Astrocyte (in vitro differentiated cells and primary cell): ENCODE results near the gene TGFB1I1. TPM values are rescaled to one million over a fixed set of nuclear protein-coding genes. Genes with fewer than 3 reads are reported as not detected.

Experiments used
- DNase-seq: peaks from one replicate; pipeline ENCODE4 v3.0.0-alpha.2; 2010; ENCODE audit warnings: low read depth
- FAIRE-seq: peaks from 2 replicates; lab custom pipeline; 2011; peaks lifted over from hg19 to GRCh38; lab: Jason Lieb, UNC
- H2AFZ ChIP-seq: 2 replicates; pipeline ENCODE4 v1.6.0; 2012; ENCODE audit warnings: low read depth, low read length, inconsistent platforms
- H3K27ac ChIP-seq: 2 replicates; pipeline ENCODE4 v1.5.1; 2011; ENCODE audit warnings: low read depth, low read length, inconsistent platforms
- H3K27me3 ChIP-seq: 2 replicates; pipeline ENCODE4 v1.6.0; 2011; ENCODE audit warnings: low read length, inconsistent platforms; ENCODE audit not compliant: insufficient read depth
- H3K36me3 ChIP-seq: 2 replicates; pipeline ENCODE4 v1.5.1; 2011; ENCODE audit warnings: low read length, inconsistent platforms; ENCODE audit not compliant: insufficient read depth
- H3K4me1 ChIP-seq: 2 replicates; pipeline ENCODE4 v1.5.1; 2011; ENCODE audit warnings: low read length, inconsistent platforms; ENCODE audit not compliant: insufficient read depth
- H3K4me2 ChIP-seq: 2 replicates; pipeline ENCODE4 v1.6.0; 2012; ENCODE audit warnings: low read length, inconsistent platforms
- H3K4me3 ChIP-seq: 2 replicates; pipeline ENCODE4 v1.5.1; 2011; ENCODE audit warnings: low read depth, mild to moderate bottlenecking, low read length, inconsistent platforms; ENCODE audit not compliant: insufficient read depth
- H3K79me2 ChIP-seq: 2 replicates; pipeline ENCODE4 v1.6.0; 2012; ENCODE audit warnings: mild to moderate bottlenecking, low read length, inconsistent platforms; ENCODE audit not compliant: insufficient read depth
- H3K9ac ChIP-seq: 2 replicates; pipeline ENCODE4 v1.6.0; 2012; ENCODE audit warnings: mild to moderate bottlenecking, low read length, inconsistent platforms
- H3K9me3 ChIP-seq: 2 replicates; pipeline ENCODE4 v1.5.1; 2012; ENCODE audit warnings: low read depth, mild to moderate bottlenecking, low read length, inconsistent platforms; ENCODE audit not compliant: insufficient read depth
- H4K20me1 ChIP-seq: 2 replicates; pipeline ENCODE4 v1.6.0; 2012; ENCODE audit warnings: low read length, inconsistent platforms; ENCODE audit not compliant: insufficient read depth
- H3K27ac Mint-ChIP-seq: one replicate; pipeline ENCODE4 v1.8.0; 2021; ENCODE audit warnings: mild to moderate bottlenecking, mixed read lengths; ENCODE audit not compliant: unreplicated experiment
- H3K27me3 Mint-ChIP-seq: one replicate; pipeline ENCODE4 v1.8.0; 2021; ENCODE audit warnings: low read depth, mixed read lengths; ENCODE audit not compliant: unreplicated experiment
- H3K36me3 Mint-ChIP-seq: one replicate; pipeline ENCODE4 v1.8.0; 2021; ENCODE audit warnings: low read depth, mixed read lengths; ENCODE audit not compliant: unreplicated experiment
- H3K4me1 Mint-ChIP-seq: one replicate; pipeline ENCODE4 v1.8.0; 2021; ENCODE audit warnings: low read depth, mixed read lengths; ENCODE audit not compliant: unreplicated experiment
- H3K4me3 Mint-ChIP-seq: one replicate; pipeline ENCODE4 v1.8.0; 2021; ENCODE audit warnings: mild to moderate bottlenecking, moderate library complexity, mixed read lengths; ENCODE audit not compliant: unreplicated experiment
- H3K9me3 Mint-ChIP-seq: one replicate; pipeline ENCODE4 v1.8.0; 2021; ENCODE audit warnings: mild to moderate bottlenecking, mixed read lengths; ENCODE audit not compliant: unreplicated experiment
- CTCF ChIP-seq: IDR thresholded peaks from 2 replicates; pipeline ENCODE4 v1.5.1; 2011; ENCODE audit warnings: low read depth, mild to moderate bottlenecking, inconsistent platforms, low read length, moderate library complexity; ENCODE audit not compliant: insufficient read depth
- EZH2 ChIP-seq: IDR thresholded peaks from 2 replicates; pipeline ENCODE4 v1.6.1; 2012; ENCODE audit warnings: mild to moderate bottlenecking, low read length, inconsistent platforms; ENCODE audit not compliant: insufficient read depth
- total RNA-seq: library from RNA; stranded (reverse); gene quantifications from 2 replicates; pipeline ENCODE4 v1.2.1, GENCODE V29; 2021

TGFB1I1 gene
- total RNA-seq, 1 donor from 2014 or later: 124 TPM

GRCh38 chr16:31458844-31459686 lies 12.9 kb upstream of the TGFB1I1 start, which contains the start of gene ARMC5:
ARMC5 (plus strand) TSS chr16:31459501; CDS start chr16:31459525, 24 bp downstream.
- H3K27ac Mint-ChIP-seq: peak within 1 kb of the TSS; percentile 95
- peak; percentile 16 for TF ChIP-seq CTCF
- TF ChIP-seq EZH2: no peak
- peak; percentile 97 for DNase-seq
- Histone ChIP-seq H2AFZ (peak within 1 kb of the TSS; percentile 94), H3K4me1 (peaks cover 37% of the 10 kb centered on the region), H3K4me2 (peak within 1 kb of the TSS; percentile 90), H3K36me3 (peaks cover 2% of the 10 kb centered on the region), H3K27me3 (no peaks in the 10 kb centered on the region), H3K79me2 (peaks cover 56% of the 10 kb centered on the region), H3K9me3 (no peaks in the 10 kb centered on the region), H3K27ac (peak within 1 kb of the TSS; percentile 99), H4K20me1 (peaks cover 36% of the 10 kb centered on the region), H3K9ac (peak within 1 kb of the TSS; percentile 97), H3K4me3 (peak within 1 kb of the TSS; percentile 77)
- H3K9me3 Mint-ChIP-seq: peaks cover 3% of the 10 kb centered on the region
- H3K4me3 Mint-ChIP-seq: peak within 1 kb of the TSS; percentile 89
- peaks cover 5% of the 10 kb centered on the region for H3K36me3 Mint-ChIP-seq
- H3K27me3 Mint-ChIP-seq: no peaks in the 10 kb centered on the region
- no peak for FAIRE-seq
- H3K4me1 Mint-ChIP-seq: peaks cover 25% of the 10 kb centered on the region

DNA sequence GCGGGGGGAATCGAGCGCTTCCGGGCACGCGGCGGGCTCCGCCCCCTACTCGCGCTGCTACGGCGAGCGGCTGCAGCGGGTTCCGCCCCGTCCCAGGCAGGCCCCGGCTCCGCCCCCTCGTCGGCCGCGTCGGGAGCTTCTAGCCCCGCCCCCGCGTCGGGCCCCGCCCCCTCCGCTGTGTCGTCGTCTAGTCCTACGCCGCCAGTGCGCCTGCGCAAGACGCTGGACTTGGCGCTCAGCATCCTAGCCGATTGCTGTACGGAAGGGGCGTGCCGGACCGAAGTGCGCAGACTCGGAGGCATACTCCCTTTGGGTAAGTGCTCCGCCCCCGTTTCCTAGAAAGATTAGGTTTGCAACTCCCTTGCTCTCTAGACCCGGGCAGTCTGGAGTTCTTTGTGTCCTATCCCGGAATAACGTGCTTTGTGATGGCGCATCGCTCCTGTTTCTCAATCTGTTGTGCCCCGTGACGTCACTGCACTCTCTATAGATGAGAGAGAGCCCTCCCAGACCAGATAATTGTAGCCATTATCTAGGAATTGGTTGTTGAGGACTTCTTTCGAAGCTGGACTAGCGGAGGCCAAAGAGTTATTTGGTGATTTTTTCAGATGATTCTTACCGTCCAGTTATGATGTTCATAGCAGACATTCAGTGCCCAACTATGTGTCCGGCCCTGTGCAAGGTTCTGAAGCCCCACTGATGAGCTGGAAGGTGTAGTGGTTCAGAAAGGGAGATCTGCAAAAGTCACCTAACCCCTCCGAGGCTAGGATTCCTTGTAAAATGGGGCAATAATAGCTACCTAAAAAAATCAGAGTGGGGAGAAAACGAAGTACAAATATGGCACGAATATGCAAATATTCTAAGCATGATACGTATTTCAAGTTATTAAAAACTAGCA lies 12.0 kb upstream of the TGFB1I1 start:
- peak overlapping the region; percentile 94 for H2AFZ ChIP-seq
- Mint-ChIP-seq H3K27me3 (no peaks in the 10 kb centered on the region), H3K9me3 (peaks cover 3% of the 10 kb centered on the region), H3K27ac (peak overlapping the region; percentile 95), H3K4me1 (peaks cover 23% of the 10 kb centered on the region), H3K36me3 (peaks cover 5% of the 10 kb centered on the region), H3K4me3 (peak overlapping the region; percentile 89)
- peaks cover 35% of the 10 kb centered on the region for H4K20me1 ChIP-seq
- H3K27ac ChIP-seq: peak overlapping the region; percentile 99
- H3K27me3 ChIP-seq: no peaks in the 10 kb centered on the region
- peak overlapping the region; percentile 97 for H3K9ac ChIP-seq
- no peaks in the 10 kb centered on the region for H3K9me3 ChIP-seq
- H3K36me3 ChIP-seq: peaks cover 2% of the 10 kb centered on the region
- TF ChIP-seq EZH2 (no peak), CTCF (no peak)
- DNase-seq (peak; percentile 95), FAIRE-seq (no peak)
- peaks cover 54% of the 10 kb centered on the region for H3K79me2 ChIP-seq
- peaks cover 37% of the 10 kb centered on the region for H3K4me1 ChIP-seq
- H3K4me3 ChIP-seq: peak overlapping the region; percentile 77
- H3K4me2 ChIP-seq: peak overlapping the region; percentile 90
